HG03139 (cell line): ENCODE results near the gene BAD.
"Not testable (repeated sequence)": the region's sequence is repeated elsewhere in the genome, so short reads cannot be mapped to it uniquely, and the experiment has no call there.

Experiments
- ATAC-seq: cut with Tn5 transposase; IDR thresholded peaks from one replicate; pipeline ENCODE4 v1.9.1; 2021; ENCODE audit not compliant: unreplicated experiment

BAD gene

DNA sequence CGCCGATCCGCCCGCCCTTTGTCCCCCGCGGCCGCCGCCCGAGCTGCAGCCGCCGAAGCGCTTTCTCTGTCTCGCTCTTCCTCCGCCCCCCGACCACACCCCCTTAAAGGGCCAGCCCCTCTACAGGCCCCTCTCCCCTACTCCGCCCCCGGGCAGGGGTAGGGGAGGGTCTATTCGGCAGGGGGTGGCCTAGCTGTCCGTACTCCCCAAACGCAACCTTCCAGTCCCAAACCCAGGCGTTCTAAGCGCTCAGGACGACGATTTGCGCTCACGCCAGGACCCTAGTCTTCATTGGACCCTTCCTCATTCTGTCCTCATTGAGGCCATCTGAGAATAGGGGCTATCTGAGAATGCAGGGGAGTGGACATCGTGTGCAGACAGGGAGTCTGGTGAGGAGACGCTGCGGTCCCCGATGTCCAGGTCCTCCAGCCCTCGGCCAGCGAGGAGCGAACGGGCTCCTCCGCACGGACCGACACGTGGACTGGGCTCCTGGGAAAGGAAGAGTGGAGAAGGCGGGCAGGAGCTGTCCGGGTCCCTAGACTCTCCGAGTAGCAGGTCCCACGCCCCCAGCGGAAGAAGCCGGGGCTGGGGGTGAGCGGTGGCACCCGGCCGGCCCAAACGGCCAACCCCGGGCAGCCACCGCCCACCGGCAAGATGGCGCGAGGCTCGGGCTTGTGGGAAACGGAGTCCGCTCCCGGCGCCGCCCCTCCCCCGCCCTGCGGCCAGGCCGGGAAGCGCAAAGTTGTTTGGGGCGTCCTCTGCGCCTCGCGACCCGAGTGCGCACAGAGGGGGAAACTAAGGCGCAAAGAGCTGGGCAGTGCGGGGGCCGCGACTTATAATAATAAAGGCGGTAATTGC lies 37.4 kb downstream of the BAD start, which contains the start of gene PPP1R14B:
TSS of gene PPP1R14B (minus strand) at position 73 of the 858 bp plus-strand sequence. CDS start 270 bp downstream, outside the sequence.
- ATAC-seq: no peak

DNA sequence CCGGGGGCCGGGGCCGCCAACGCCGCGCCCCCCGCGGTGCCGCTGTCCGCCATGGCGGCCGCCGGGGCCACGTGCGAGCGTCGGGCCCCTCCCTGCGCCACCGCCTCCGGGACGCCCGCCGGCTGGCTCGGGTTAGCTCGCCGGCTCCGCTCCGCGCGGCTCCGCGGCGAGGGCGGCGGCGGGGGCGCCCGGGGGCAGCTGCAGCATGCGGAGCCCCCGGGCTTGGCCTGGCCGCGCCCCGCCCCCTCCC lies 37.9 kb downstream of the BAD start:
- not testable (repeated sequence) for ATAC-seq

DNA sequence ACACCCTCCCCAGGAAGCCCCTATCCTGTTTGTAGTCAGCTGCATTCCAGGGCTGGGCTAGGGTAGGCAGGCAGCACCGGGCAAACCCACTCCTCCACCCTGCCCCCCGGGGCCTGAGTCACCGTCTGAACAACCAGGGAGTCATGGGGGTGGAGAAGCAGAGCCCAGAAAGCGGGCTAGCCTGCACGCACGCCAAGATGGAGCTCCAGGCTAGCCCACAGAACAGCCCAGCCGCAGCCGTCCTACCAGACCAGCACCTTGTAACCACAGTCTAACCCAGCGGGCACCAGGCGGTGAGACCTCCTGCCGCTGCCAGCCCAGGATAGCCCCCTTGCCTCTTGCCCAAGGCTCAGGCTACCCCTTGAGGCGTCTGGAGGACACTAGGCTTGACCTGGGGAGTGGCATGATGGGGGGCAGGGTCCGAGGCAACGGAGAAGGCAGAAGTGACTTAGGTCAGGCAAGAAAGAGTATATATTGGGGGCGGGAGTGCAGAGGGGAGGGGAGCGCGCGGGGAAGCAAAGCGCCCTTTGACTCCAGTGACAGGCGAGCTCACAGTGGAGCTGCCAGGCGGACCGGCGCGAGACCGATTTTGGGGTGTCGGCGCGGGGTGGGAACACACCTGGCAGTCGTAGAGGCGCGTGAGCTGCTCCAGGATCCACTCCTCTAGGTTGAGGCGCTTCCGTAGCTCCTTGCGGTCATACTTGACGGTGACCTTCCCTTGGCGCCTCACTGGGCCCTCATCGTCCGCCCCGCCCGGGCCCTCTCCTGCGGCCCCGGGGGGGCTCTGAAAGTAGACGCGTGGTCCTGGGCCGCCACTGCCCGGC lies 38.5 kb downstream of the BAD start:
- ATAC-seq: no peak

DNA sequence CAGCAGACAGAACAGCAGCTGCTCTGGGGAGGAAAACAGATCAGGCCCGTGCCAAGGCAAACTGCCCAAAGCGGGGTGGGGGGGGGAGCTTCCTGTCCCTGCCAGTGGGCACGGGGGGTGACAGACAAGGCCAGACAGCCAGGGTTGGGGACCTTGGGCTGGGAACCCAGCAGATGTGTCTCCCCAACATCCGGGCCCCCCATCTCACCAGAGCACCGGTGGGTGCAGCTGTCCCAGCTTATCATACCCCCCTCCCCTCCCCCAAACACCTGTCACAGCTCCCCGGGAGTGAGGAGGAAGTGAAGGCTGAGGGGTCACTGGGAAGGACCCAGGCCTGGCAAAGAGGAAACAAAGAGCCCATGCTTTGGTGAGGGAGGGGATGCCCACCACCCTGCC lies 39.1 kb downstream of the BAD start:
- ATAC-seq: no peak

DNA sequence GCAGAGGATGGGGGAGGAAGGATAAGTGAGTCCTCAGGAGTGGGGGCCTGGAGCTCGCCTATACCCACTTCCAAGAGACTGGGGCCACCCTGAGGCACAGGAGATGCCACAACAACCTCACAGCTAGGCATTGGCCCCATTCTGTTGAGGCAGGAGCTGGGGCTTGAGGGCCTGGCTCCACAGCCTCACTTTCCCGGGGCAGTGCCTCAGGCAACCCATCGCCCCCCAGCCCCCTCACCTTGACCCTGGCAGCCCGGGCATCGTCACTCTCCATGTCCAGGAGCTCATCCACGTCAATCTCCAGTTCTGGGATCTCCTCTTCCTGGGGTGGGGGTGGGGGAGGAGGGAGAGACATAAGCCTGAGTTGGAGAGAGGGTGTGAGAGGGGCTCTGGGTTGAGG lies 39.5 kb downstream of the BAD start:
- no peak for ATAC-seq

DNA sequence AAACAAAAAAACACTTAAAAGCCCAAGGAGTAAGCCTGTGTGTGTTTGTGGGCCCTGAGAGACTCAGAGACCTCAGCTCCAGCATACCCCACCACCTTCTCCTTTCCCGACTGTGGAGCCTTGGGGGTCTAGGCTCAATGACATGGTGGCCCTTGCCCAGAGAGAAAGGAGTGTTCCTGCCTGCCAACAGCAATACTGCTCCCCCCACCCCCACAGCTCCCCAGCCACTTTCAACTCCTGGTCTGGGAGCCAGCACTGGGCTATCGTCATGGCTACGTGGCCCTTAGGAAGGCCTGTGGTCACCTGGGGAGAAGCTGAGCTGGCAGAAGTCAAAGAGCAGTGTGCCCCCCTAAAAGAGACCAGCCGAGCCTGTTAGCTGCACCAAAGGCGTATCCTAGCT lies 40.4 kb downstream of the BAD start:
- no peak for ATAC-seq

DNA sequence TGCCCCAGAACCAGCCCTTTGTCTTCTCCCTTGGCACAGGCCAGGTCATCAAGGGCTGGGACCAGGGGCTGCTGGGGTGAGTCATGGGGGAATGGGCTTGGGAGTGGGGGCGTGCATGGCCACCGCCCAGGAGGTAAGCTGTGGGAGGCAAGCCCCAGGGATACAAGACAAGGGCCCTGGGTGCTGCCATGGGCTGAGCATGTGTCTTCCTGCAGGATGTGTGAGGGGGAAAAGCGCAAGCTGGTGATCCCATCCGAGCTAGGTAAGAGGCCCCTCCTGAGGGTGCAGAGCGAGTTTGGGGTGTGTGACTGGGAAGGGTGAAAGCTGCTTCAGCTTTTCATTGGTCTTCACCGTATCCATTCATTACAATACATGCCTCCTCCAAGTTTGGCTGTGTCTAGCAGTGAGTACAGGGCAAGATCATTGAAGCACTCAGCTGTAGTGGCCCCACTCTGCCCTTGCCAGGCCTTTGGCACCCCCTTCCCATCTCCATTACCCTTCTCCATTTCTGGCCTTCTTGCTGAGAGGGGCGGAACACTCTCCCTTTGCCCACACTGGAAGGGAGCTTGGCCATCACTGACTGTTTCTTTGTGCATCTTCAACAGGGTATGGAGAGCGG lies 41.1 kb downstream of the BAD start:
- ATAC-seq: no peak

DNA sequence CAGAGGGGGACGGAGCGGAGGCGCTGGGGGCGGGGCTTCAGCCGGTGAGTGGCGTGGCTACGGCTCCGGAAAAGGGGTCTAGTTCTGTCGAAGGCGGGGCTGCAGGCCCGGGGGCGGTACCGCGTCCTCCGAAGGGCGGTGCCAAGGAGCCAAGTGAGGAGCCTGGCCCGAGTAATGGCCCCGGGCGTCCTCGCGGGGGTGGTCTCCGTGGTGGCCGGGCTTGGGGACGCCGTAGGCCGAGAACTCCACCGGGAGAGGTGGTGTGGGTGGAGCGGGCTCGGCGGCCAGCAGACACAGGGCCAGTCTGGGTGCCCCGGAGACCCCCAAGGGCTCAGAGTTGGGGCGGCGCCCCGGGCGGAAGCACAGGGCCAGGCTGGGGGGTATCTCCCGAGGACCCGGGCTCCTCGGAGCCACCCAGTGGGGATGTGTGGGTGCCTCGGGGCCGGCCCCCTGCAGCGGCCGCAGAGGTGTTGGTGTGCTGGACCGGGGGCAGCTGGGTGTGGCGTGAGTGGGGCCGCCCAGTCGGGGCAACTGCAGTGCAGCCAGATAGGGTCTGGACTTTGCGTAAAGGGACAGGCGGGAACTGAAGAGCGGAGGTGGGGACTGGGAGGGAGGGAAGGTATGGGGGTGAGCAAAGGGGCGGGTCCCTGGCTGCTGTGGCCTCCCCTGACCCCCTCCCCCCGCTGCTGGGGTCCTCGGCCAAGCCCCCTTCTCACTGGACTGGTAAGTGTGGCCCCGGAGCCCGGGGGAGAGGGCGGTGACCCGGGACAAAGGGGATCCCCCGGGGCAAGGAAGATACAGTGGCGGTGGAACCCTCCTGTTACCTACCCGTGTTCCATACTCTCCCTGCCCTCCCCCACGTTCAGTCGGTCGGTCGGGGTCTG lies 42.7 kb downstream of the BAD start:
- ATAC-seq: peak; percentile 0

DNA sequence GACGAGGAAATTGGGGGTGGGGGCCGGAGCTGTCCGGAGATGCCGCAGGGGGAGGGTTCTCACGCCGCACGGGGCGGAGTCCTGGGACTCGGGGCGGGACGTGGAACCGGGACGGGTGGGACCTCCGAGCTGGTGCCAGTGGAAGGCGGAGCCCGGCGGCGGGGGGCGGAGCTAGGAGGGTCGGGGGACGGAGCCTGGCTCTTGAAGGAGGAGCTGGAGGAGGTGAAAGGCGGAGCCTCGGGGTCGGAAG lies 43.3 kb downstream of the BAD start:
- ATAC-seq: peak; percentile 56

DNA sequence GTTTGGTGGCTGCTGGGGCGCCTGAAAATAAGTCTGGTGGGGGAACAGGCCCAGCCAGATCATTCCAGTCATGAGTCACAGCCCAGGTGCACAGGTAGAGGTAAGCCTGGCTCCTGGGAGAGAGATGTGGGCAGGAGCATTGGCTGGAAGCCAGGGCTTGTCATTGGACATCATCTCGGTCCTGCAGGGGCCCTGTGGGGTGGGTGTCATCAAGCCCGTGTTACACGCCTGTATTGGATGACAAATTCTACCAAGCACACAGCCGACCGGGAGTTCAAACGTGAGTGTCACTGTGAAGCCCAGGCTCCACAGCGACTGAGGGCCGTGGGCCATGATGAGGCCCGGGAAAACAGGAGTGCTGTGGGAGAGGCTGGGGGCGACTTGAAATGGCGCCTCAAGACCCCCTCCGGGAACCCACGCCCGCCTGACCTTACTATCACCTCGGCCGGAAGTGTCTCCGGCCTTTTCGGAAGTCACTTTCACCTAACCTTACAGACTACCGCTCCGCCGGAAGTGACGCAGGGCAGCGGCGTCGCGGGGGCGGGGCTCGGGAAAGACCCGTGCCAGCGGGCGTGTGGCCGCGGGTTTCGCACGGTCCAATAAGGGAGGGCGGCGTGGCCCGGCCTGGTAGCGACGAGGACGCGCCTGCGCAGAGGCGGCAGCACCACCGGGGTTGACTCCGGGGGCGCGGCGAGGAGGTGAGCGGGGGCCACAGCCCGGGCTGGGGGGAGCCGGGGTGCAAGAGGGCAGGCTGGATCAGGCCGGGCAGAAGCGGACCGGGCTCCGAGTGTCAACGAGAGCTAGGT lies 43.8 kb downstream of the BAD start, which contains the start of gene FKBP2:
TSS of gene FKBP2 (plus strand) at position 661 of the 806 bp plus-strand sequence. CDS start 1,293 bp downstream, outside the sequence.
- ATAC-seq: peak; percentile 46

DNA sequence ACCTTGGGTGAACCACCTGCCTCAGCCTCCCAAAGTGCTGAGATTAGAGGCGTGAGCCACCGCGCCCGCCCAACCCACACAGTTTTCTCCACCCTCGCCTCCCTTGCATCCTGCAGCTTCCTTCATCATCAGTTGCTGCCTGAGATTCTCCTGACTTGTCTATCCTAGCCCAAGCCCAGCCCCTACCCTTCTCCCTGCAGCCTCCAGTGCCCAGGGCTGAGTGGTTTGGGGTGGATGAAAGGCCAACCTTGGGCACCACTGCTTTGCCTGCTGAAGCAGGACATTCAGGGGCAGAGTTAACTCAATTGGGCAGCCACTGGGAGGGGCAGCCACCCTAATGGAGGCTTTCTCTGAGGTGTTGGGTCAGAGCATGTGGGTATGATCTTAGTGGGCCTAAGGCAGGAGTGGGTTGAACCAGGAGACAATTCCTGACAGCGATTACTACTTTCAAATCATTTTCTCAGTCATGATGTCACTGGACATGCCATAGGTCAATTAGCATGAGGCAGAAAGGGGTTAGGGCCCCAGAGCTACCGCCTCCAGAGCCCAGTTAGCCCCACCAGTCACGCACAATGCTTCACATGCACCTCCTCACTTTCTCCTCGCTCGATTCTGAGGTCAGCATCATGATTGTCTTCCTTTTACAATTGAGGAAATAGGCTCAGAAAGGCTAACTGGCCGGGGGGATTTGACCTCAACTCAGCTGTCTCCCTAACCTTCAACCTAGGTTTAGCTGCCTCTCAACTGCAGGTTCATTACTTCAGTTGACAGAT lies 44.6 kb downstream of the BAD start:
- ATAC-seq: no peak

DNA sequence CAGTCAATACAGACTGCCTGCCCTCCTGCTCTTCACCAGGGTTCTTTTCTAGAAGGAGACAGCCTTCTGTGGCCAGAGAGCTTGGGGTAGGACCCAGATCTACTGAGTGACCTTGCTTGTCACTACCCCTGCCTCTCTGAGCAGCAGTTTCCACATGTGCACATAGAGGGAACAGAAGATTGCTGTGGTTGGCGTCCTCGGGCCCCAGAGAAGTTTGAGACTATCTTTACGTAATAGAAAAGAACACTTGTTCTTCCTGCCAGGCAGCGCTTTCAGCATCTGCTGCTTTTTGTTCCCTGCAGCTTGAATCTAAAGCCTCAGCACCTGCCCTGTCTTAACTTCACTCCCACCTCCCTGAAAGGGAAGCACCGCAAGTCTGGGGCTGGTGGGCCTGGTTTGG lies 45.5 kb downstream of the BAD start:
- ATAC-seq: no peak

DNA sequence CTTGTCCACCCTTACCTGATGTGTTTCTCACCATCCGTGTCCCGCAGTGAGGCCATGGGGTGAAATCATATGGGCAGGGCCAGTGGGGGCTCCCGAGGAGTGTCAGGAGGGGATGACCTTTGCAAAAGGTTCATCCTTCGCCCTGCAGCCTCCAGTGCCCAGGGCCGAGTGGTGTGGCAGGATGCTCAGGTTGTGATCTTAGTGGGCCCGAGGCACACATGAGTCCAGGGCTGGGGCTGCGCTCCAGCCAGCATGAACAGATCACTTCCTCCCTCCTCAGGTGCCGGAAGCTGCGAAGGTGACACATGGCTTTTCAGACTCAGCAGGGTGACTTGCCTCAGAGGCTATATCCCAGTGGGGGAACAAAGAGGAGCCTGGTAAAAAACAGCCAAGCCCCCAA lies 46.4 kb downstream of the BAD start:
- ATAC-seq: no peak

DNA sequence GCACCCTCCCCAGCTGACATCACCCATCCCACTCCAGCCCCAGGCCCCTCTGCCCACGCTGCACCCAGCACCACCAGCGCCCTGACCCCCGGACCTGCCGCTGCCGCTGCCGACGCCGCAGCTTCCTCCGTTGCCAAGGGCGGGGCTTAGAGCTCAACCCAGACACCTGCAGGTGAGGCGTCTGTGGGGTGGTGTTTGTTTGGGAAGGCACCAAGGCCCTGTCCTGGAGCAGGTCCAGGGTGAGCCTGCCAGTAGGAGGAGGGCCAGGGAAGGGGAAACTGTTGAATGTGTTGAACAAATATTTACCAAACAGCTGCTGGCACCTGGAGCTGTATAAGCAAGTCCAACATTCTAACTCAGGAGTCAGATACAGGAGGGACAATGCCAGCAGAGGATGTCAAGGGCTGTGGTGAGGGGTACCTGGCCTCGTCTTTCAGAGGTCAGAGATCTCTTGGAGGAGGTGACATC lies 46.9 kb downstream of the BAD start:
- ATAC-seq: no peak

DNA sequence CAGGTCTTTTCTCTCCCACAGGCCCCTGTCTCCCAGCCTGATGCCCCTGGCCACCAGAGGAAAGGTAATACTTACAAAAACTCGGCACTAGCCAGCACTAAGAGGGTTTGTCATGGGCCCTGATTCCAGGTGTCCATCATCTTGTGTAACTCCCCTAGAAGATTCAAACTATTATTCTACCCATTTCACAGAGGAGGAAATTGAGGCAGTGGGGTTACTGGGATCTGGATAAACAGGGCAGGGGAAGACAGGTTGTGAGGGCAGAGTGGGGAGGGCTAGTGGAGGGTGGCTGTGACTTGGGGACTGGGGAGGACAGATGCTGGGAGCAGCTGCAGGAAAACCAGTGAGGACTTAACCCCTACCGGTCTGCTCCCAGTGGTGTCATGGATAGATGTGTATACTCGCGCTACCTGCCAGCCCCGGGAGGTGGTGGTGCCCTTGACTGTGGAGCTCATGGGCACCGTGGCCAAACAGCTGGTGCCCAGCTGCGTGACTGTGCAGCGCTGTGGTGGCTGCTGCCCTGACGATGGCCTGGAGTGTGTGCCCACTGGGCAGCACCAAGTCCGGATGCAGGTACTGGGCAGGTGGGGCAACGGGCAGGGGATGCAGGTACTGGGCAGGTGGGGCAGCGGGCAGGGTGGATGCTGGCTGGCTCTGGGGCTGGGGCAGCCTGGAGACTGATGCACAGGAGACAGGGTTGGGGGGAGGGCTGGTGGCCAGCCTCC lies 48.9 kb downstream of the BAD start:
- ATAC-seq: no peak

DNA sequence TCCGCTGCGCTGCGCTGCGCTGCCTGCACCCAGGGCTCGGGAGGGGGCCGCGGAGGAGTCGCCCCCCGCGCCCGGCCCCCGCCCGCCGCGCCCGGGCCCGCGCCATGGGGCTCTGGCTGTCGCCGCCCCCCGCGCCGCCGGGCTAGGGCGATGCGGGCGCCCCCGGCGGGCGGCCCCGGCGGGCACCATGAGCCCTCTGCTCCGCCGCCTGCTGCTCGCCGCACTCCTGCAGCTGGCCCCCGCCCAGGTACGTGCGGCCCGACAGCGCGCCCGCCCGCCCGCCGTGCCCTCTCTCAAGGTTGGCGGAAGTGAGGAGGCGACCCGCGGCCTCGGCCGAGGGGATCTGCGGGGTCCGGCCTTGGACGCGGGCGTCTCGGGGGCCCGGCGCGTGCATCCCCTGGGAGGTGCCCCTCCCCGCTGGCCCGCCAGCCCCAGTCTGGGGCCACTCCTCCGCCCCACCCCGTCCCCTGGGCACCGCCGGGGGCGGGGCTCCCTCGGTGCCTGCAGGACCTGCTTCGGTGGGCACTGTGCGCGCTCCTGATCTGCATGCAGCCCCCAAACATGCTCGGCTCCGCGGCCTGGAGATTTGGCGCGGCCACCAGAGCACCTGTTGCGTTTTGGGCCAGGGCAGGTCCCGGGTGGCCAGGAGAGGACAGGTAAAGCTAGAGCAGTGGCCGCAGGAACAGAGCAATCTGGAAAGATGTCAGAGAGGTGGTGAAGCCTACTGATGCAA lies 49.7 kb downstream of the BAD start:
- ATAC-seq: no peak

DNA sequence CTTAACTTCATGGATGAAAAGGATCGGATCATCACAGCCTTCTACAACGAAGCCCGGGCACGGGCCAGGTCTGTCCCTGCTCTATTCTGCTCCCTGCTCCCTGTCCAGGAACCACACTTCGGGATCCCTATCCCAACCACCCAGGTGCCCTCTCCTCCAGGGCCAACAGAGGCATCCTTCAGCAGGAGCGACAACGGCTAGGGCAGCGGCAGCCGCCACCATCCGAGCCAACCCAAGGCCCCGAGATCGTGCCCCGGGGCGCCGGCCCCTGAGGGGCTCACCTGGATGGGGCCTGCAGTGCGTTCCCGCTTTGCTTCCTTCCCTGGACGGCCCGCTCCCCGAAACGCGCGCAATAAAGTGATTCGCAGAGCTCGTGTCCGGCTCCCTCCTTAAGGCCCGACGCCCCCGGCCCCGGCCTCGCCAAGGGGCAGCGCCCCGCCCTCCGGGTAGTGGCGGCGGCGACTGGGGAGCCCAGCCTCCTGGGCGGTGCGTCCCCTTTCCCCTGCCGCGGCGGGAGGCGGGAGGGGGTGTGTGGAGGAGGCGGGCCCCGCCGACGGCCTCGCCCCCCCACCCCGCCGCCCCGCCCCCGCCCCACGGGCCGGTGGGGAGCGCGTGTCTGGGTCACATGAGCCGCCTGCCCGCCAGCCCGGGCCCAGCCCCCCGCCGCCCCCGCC lies 50.4 kb downstream of the BAD start, which contains the start of gene VEGFB:
TSS of gene VEGFB (plus strand) at position 672 of the 674 bp plus-strand sequence. CDS start 250 bp downstream, outside the sequence.
- ATAC-seq: no peak
